NCI-H2196 treated with DMSO at 0.1 percent for 48 hours (cell line): ENCODE results near the gene DHX9.
"Not testable (repeated sequence)": the region's sequence is repeated elsewhere in the genome, so short reads cannot be mapped to it uniquely, and the experiment has no call there.

Experiments used
- DNase-seq: peaks from one replicate; lab custom pipeline; 2025; ENCODE audit not compliant: unreplicated experiment; lab: John Stamatoyannopoulos, UW

DHX9 gene

DNA sequence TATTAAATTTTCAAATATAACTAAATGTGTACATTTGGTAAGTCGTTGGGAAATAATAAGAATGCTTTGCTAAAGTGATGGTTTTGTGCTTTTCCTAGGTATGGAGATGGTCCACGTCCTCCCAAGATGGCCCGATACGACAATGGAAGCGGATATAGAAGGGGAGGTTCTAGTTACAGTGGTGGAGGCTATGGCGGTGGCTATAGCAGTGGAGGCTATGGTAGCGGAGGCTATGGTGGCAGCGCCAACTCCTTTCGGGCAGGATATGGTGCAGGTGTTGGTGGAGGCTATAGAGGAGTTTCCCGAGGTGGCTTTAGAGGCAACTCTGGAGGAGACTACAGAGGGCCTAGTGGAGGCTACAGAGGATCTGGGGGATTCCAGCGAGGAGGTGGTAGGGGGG, 47.8 kb downstream of the DHX9 start:
- no peak for DNase-seq

DNA sequence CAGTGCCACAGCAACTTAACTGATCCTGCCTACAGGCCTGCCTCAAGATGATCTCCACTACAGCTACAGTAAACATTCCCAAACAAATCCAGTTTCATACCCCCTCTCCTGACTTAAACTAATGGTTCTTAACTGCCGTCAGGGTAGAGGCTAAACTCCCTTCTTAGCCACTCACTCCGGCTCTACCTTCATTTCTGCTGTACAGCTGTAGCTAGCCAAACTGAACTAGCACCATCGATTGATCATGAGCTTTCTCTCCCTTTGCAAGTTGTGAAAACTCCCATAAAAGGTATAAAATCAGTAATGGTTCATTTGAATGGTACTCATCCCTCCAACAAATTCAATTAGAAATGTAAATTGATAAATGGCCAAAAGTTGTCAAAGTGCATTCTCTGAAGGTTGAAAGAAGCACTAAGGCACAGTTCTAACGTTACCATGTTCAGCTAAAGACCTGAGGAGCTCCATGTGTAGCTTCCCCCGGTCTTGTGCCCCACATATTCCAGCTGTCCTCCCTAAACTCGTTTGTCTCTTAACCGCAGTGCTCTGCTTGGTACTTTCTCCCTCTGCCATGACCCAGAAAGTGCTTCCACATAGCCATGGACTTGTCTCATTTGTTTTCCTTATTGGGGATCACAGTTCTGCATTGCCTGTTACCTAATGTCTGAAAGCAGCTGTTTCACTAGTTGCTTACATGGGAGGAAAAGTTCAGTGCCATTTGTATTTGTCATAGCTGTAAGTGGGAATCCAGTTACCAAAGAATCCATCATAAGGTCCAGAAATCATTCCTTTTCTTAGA, 49.8 kb downstream of the DHX9 start:
- no peak for DNase-seq

DNA sequence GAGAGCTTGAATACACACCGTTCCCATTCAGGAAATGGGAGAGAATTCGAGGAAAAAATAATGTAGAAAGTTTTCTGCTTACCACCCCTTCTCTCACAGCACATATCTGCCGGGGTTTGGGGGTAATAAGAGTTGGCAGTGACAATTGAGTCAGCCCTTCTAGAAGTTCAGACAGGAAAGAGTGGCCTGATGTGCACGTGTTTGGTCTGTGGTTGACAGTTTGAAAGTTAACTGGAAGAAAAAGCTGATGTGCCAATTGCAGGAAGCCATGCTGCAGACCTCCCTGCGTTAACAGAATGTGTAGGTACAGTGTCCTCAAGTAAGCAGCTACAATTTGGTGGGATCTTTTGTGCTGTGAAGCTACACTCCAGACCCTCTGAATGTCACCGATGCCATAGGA, 50.9 kb downstream of the DHX9 start:
- DNase-seq, result no peak

DNA sequence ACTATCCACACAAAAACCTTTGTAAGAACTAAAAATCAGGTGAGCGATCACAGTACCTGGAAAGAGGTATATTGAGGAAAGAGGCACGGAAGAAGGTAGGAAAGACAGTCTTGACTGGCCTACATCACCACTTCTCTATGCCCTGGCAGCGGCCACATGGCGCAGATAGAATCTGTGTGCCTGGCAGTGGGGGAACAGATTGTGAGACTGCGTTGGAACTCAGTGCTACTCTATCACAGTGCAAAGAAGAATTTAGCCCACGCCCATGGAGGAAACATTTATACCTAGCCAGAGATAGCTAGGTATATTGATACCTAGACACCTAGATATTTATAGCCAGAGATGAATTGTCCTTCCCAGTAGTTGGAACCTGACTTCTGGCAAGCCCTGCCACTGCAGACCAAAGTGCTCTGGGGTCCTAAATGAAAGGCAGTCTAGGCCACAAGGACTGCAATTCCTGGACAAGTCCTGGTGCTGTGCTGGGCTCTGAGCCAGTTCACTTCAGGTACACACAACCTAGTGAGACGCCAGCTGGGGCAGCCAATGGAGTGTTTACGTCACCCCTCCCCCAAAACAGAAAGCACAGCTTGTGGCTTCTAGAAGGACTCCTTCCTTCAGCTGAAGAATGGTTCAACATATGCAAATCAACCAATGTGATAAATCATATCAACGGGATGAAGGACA, 51.9 kb downstream of the DHX9 start:
- peak; percentile 39 for DNase-seq

DNA sequence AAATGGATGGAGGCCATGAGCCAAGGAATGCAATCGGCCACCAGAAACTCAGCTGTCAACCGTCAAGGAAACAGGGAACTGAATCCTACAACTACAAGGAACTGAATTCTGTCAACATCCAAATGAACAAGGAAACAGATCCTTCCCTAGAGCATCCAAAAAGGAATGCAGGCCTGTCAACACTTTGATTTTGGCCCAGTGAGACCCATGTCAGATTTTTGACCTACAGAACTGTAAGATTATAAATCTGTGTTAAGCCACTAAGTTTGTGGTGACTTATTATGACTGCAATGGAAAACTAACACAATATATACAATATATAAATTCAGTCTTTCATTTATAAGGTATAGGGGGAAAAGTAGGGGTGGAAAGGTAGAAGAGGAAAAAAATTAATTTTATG, 58.5 kb downstream of the DHX9 start:
- DNase-seq, result no peak

DNA sequence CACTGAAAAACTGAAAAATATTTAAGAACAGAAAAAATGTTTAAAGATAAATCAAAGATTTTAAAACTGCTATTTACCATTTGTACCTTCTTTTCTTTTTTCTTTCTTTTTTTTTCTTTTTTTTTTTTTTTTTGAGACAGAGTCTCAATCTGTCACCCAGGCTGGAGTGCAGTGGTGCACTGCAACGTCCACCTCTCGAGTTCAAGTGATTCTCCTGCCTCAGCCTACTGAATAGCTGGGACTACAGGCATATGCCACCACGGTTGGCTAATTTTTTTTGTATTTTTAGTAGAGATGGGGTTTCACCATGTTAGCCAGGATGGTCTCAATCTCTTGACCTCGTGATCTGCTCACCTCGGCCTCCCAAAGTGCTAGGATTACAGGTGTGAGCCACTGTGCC, 62.8 kb downstream of the DHX9 start:
- DNase-seq, result not testable (repeated sequence)

DNA sequence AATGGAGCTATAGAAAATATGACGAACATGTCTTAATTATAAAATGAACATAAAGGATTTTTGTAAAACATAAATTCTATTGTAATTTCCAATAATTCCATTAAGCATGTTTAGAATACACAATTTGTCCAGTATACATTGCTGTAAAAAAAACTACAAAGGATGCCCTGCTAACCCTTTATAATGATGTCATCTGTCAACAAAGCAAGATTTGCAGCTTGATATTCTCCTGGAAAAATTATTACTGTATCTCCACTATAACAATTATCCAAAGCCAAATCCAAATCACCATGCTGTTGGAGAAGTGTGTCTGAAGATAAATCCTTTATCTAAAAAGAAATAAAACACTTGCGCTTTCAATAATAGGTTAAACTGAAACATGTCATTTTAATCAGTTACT, 66.2 kb downstream of the DHX9 start:
- DNase-seq, result no peak

DNA sequence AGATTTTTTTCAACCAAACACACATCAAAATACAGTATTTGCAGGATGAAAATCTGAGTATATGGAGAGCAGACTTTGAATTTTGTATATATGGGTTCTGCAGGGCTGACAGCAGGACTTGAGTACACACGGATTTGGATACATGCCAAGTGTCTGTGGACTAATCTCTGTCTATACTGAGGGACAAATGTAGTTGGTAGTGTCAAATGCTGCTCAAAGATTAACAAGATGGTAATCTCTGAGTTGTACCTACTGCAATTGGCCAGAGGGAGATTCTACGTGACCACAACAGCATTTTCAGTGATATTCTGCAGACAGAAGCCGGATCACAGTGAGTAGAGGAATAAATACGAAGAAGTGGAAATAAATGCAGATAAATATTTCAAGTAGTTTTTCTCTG, 70.4 kb downstream of the DHX9 start:
- DNase-seq, result no peak

DNA sequence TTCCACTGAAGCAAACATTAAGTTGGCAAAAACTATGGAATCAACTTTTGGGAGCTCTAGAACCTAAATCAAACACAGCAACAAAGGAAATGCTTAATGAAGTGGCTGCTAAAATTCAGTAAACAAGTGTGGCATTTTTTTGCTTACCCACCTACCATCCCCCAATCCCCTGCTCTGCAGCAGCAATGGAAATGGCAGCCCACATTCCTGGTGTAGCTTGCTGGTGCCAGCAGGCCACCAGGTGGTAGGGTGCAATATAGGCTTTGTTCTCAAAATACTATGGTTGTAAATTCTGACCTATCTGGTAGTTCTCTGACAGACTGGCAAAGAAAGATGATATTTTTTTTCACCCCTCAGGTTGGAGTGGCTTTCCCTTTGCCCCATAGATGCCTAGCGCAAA, 71.0 kb downstream of the DHX9 start:
- DNase-seq, result no peak

DNA sequence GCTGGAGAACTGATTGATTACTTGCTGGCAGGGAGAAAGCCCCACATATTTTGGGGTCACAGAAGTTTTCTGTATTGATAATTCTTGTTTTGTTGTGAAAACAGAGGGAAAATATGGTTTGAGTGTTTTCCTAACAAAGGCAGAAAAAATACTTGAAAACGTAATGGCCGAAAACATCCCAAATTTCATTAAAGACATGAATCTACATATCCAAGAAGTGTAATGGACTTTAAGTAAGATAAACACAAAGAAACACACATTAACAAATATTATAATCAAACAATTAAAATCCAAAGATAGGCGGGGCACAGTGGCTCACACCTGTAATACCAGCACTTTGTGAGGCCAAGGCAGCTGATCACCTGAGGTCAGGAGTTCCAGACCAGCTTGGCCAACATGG, 74.3 kb downstream of the DHX9 start:
- no peak for DNase-seq

DNA sequence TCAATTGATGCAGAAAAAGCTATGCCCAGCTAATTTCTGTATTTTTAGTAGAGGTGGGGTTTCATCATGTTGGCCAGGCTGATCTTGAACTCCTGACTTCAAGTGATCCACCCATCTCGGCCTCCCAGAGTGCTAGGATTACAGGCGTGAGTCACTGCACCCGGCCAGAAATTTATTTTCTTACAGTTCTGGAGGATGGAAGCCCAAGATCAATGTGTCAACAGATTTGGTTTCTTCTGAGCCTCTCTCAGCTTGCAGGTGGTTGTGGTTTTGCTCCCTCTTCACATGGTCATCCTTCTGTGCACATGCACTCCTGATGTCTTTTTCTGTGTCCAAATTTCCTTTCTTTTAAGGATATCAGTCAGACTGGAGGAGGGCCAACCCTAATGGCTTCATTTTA, 78.2 kb downstream of the DHX9 start:
- DNase-seq, result no peak

DNA sequence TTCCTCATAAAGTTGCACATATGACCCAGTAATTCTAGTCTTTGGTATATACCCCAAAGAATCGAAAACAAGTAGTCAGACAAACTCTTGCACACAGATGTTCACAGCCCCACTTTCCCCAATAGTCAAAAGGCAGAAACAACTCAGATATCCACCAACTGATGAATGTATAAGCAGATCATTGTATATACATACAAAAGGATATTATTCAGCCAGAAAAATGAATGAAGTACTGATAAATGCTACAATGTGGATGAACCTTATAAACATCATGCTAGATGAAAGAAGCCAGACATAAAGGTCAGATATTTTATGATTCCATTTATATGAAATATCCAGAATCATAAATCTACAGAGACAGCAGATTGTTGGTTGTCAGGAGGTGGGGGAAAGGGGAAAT, 86.5 kb downstream of the DHX9 start:
- DNase-seq, result no peak

DNA sequence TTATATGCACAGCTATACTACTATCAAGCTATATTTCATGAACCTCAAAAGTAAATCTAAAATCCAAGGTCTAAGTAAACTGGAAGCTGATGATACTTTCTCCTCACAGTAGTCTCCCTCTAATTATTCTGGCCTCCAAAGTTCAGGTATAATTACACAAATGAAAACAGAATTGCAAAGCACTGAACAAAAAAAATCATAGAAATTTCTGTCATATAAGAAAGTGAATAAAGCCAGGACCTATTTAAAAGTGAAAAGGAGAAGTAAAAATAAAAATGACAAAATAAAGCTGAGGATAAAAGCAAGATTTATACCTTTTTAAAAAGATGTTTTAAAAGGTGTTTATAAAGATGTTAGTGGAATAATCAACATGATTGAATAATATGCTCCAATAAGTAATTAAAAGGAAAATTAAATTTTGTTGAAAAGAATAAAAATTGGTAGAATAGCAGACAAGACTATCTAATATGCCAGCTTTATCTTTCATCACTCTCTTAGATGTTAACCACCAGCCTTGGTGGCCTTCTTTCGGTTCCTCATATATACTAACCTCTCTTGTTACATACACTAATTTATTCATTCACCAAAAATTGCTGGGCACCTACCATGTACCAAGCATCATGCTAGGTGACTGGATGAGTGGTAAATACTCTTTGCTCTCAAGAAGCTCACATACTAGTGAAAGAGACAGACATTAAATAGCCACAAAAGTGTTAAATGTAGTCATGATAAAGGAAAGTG, 88.7 kb downstream of the DHX9 start:
- DNase-seq, result no peak

DNA sequence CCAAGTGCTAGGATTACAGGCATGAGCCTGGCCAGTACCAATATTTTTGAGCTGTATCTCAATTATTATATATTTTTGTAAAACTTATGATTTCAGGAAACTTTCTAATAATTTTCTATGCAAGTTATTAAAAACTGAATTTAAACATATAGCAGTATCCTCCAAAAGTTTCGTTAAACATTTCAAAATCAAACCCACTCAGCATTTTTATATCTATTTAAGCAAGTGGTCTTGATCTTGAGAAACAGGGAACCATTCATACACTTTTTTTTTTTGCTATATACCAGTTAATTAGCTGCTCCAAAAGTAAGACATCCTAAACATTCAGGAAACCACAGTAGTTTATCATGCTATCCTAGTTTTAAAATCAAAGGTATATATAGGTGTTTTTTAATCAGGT, 91.8 kb downstream of the DHX9 start:
- no peak for DNase-seq

DNA sequence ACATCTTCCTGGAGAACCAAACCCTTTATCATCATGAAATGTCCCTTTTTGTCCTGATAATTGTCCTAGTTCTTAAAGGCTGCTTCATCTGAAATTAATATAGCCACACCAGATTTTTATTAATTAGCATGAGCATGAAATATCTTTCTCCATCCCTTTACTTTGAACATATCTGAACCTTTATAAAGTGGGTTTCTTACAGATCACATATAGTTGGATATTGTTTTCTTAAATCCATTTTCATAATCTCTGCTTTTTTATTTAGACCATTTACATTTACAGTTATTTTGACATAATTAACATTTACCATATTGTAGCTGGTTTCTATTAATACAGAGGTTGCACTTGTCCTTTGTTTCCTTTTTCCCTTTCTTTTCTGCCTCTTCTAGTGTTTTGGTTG, 96.6 kb downstream of the DHX9 start:
- DNase-seq, result no peak
